SKM-1 treated with dmso at 0.1 percent for 144 hours (cell line): ENCODE results near the gene ANKEF1.

Experiments used
- DNase-seq: peaks from one replicate; lab custom pipeline; 2025; ENCODE audit not compliant: unreplicated experiment; lab: John Stamatoyannopoulos, UW

The ANKEF1 gene

GRCh38 chr20:10078403-10078802, 43.6 kb downstream of the ANKEF1 start:
- no peak for DNase-seq

GRCh38 chr20:10079964-10080363, 45.2 kb downstream of the ANKEF1 start:
- no peak for DNase-seq

GRCh38 chr20:10080574-10080973, 45.8 kb downstream of the ANKEF1 start:
- no peak for DNase-seq

GRCh38 chr20:10089871-10090587, 55.2 kb downstream of the ANKEF1 start:
- no peak for DNase-seq

GRCh38 chr20:10090588-10091166, 55.9 kb downstream of the ANKEF1 start:
- no peak for DNase-seq

- DNase-seq, result no peak
Measured at GRCh38 chr20:10093087-10093591, 58.4 kb downstream of the ANKEF1 start.

GRCh38 chr20:10094566-10095173, 59.9 kb downstream of the ANKEF1 start:
- no peak for DNase-seq

GRCh38 chr20:10096790-10097189, 62.0 kb downstream of the ANKEF1 start:
- DNase-seq, result no peak

GRCh38 chr20:10105046-10105445, 70.3 kb downstream of the ANKEF1 start:
- no peak for DNase-seq
